ENCODE measurements around the gene FLNB.

The FLNB gene

GRCh38 chr3:58064923-58065638 is 56.9 kb downstream of the FLNB start:
- H3K4me3 ChIP-seq (replicated peaks in 1 of 2; ENCODE audit: low read depth in 2 of 2, low read length in 2 of 2) = no peak overlapping the region
- no peak for DNase-seq (ENCODE audit: low read depth in 2 of 2)
- TF ChIP-seq CTCF (IDR thresholded peaks at IDR 0.05; ENCODE audit: low read depth, low read length) = no peak

GRCh38 chr3:58065700-58066167 is 57.5 kb downstream of the FLNB start:
- H3K4me3 ChIP-seq (replicated peaks in 1 of 2; ENCODE audit: low read depth in 2 of 2, low read length in 2 of 2) = no peak overlapping the region
- no peak for TF ChIP-seq CTCF (IDR thresholded peaks at IDR 0.05; ENCODE audit: low read depth, low read length)
- no peak for DNase-seq (ENCODE audit: low read depth in 2 of 2)

- no peak for TF ChIP-seq CTCF (IDR thresholded peaks at IDR 0.05; ENCODE audit: low read depth, low read length)
- H3K4me3 ChIP-seq (replicated peaks in 1 of 2; ENCODE audit: low read depth in 2 of 2, low read length in 2 of 2) = no peak overlapping the region
- DNase-seq (ENCODE audit: low read depth in 2 of 2) = peak; percentile 34 to 64
These were observed 58.6 kb downstream of the FLNB start for GRCh38 chr3:58066842-58067241.

GRCh38 chr3:58068122-58068809 is 60.0 kb downstream of the FLNB start:
- DNase-seq (ENCODE audit: low read depth in 2 of 2) = no peak
- no peak for TF ChIP-seq CTCF (IDR thresholded peaks at IDR 0.05; ENCODE audit: low read depth, low read length)
- H3K4me3 ChIP-seq (replicated peaks in 1 of 2; ENCODE audit: low read depth in 2 of 2, low read length in 2 of 2) = no peak overlapping the region

- H3K4me3 ChIP-seq (replicated peaks in 1 of 2; ENCODE audit: low read depth in 2 of 2, low read length in 2 of 2) = no peak overlapping the region
- no peak for DNase-seq (ENCODE audit: low read depth in 2 of 2)
- no peak for TF ChIP-seq CTCF (IDR thresholded peaks at IDR 0.05; ENCODE audit: low read depth, low read length)
These were observed 63.3 kb downstream of the FLNB start for GRCh38 chr3:58071480-58071971.

- H3K4me3 ChIP-seq (replicated peaks in 1 of 2; ENCODE audit: low read depth in 2 of 2, low read length in 2 of 2) = no peak overlapping the region
- no peak for TF ChIP-seq CTCF (IDR thresholded peaks at IDR 0.05; ENCODE audit: low read depth, low read length)
- peak in 1 of 2 donors; percentile 15 for DNase-seq (ENCODE audit: low read depth in 2 of 2)
These were observed 64.0 kb downstream of the FLNB start for GRCh38 chr3:58072052-58072762.

Data from cardiac fibroblast (primary cell).